SKM-1 treated with dmso at 0.1 percent for 144 hours (cell line): ENCODE data around the gene MMEL1.

Experiments used
- DNase-seq: peaks from one replicate; lab custom pipeline; 2025; ENCODE audit not compliant: unreplicated experiment; lab: John Stamatoyannopoulos, UW

The MMEL1 gene

DNA sequence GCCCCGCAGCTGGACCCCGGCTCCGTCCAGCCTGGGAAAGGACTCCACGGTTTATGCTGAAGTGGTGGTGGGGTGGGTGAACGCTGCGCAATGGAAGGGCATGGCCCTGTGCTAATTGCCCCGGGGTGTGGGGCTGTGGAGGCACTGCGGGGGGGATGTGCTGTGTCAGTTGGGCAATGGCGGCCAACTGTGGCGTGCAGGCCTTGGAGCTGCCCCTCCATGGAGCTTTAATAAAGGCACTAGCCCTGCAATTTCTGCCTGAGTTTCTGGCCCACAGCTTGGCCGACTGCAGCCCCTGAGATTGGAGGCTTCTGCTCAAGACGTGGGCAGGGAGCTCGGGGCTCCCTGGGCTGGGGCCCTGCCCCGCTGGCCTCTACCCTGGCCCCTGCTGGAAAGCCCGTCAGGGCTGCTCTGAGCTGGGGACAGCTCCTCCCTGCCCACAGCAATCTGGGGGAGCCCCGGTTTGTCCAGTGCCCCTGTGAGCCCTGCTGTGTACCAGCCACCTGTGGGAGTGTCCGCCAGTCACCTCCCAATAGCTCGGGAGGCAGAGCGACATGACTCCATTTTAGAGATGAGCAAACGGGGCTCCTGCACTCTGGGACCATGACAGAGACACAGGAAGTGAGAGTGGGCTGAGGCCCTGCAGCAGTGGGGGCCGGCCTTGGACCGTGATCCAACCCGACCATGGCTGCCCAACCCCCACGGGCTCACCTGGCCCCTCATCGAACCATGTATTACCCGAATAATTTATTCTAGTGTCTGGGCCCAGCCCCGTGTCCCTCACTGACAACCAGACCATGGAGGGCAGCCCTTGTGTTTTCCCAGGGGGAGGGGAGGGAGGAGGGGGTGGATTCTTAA is 85.4 kb downstream of the MMEL1 start:
- no peak for DNase-seq

DNA sequence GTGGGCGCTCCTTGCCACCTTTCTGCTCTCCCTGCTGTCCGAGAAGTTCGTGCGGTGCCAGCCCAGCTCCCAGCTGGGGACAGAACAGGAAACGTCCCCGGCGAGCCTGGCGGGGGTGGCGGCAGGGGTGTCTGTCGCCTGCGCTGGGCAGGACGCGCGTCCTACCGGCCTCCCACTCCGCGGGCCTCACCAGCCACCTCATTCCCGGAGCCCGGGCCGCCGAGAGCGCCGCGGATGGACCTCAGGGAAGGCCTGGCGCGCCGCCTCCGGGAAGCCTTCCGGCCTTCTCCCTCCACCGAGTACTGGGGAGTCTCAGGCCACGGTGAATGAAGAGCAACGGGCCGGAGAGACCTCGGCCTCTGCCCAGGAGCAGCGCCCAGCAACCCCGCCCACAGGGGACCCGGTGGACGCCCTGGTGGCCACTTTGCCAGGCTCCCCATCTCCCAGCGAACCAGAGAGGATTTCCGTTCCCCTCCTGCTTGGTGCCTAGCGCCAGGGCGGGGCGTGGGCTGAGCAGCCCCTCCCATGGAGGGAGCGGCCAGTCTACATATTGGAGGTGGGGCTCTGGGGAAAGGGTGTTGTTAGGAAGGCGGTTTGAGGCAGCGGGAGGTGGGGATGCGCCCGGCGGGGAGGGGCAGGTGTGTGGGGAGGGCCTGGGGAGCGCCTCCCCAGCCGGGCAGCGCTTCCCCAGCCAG is 86.2 kb downstream of the MMEL1 start:
- peak; percentile 69 for DNase-seq

DNA sequence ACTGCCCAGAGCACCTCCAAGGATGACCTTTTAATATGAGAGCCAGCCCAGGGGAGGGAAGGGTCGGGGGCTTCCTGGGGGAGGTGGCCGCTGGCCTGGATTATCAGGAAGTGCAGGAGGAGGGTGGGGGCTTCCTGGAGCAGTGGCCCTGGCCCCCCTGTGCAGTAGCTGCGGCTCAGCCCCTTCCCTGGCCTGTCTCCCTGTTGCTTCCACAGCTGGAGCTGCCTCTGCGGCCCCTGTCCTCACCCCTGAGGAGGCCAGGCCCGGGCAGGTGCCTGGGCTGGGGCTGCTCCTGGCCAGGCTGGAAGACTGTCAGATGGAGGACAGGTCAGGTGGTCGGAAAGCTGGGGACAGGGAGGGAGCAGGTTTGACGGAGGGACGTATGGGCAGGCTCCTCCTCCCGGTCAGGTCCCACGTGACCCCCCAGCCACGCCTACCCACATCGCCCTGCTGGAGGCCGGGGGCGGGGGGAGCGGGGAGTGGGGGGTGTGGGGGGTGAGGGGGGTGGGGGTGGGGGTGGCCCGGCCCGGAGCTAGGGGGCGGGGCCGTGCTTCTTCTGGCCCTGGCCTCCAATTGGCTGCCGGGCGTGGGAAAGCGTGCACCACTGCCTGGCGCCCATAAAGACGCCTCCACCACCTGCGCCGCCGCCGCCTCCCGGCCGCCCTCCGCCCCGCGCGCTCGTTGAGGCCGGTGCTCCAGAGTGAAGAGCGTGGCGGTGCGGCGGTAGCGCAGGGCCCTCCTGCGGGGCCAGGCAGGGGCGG is 86.9 kb downstream of the MMEL1 start:
- peak; percentile 63 for DNase-seq

DNA sequence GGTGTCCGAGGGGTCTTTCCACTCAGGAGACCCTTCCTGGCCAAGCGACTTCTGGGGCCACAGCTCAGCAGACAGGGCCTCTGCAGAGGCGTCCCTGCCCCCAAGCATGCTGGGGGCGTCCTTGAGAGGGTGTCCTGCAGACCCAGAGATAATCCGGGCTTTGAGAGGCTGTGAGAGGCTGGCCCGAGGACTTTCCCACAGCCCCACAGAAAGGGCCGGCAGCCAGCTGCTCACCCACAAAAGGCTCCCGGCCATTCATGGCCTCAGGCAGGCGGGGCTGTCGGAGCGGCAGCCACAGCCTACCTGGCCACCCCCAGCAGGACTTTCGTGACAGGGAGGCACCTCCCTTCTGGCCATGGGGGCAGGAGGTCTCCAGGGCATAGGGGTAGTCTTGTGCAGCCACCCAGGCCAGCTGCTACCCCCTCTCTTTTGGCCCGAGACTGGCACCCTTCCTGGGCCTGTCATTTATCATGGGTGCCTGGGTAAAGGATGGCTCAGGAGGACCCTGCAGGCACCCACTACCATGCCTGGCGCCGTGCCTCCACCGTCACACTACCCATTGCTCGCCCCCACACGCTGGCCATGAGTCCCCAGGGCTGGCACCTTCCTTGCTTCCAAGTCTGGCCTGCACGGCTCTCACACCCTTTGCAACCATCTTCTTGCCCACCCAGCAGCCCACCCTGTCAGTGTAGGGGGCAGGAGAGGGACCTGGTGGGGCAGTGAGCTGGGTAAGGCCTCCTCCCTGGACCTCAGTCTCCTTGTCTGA is 87.8 kb downstream of the MMEL1 start:
- no peak for DNase-seq

DNA sequence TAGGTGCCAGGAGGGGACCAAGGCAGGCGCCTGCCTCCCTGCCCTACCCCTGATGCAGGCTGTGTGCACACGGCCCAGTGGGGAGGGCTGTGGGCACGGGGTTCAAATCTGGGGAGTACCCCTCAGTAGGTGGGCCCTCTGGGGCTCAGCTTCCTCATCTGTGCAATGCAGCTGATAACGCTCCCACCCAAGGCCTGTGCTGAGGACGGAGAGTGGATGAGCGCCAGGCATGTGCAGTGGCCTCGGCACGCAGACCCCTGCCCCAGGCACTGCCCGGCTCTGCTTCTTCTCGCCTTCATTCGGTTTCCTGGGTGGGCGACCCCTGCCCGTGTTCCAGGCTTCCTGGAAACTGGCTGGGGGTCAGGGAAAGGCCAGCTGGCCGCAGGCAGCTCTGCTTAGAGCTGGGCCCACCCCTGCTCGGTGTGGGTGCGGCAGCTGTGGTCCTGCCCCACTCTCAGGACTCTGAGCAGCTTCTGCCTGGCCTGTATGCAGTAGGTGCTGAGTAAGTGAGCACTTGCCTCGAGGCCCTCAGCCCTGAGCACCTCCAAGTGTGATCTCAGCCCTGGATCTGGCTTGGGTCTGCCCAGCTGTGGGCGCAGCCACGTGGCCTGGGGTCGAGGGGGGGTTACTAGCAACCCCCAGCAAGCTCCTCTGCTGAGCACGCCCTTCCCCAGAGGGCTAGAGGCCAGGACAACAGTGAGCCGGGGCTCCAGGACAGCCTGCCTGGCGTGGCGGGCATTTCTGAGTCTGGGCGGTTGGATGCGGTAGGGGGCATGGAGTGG is 88.5 kb downstream of the MMEL1 start:
- no peak for DNase-seq

DNA sequence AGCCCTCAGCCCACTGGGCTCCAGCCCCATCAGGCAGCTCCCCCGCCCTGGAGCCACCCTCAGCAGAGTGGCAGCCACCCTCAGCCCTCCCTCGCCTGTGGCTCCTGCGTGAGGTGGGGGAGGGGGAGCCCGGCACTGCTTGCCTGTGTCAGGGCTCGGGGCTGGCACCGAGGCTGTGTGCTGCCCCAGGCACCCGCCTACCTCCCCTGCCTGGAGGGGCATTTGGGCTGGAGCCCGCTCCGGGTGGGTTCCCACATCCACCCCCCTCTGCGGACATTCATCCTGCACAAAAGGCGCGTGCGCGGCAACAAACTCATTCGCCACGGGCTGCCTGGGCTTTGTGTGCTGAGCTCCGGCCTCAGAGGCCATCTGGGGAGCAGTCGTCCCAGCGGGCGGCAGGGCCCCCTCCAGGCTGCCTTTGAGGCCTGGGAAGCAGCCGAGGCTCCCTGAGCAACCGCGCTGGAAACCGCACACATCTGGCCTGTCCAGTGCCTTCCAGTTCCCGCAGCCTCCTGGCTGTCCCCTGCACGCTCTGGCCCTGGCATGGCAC is 89.2 kb downstream of the MMEL1 start:
- DNase-seq: no peak

DNA sequence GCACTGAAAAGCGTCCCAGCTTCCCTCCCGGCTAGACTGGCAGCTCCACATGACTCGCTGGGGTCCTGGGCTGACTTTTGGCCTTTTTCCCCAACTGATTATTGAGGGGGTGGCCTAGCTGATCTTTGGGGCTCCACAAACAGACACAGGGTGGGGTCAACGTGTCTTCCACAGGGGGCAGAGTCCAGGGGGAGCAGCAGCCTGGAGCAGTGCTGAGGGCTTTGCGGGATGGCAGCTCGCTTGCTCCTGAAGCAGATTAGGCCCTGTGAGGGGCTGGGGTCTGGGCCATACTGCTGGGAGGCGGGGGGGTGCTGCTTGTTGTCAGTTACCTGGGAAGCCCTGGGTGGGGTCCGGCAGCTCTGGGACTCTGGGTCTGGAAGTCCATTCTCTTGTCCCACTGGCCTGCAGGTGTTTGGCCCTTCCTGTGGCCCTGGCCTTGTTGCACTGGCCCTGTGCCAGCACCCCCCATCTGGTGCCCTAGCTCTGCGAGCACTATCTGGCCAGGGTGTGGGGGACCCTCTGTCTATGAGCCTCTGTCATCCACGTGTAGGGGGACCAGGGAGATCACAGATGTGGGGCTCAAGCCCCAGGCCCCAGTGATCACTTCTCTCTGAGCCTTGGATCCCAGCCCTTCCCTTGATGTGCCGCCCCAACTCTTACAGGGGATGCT is 90.4 kb downstream of the MMEL1 start:
- no peak for DNase-seq

DNA sequence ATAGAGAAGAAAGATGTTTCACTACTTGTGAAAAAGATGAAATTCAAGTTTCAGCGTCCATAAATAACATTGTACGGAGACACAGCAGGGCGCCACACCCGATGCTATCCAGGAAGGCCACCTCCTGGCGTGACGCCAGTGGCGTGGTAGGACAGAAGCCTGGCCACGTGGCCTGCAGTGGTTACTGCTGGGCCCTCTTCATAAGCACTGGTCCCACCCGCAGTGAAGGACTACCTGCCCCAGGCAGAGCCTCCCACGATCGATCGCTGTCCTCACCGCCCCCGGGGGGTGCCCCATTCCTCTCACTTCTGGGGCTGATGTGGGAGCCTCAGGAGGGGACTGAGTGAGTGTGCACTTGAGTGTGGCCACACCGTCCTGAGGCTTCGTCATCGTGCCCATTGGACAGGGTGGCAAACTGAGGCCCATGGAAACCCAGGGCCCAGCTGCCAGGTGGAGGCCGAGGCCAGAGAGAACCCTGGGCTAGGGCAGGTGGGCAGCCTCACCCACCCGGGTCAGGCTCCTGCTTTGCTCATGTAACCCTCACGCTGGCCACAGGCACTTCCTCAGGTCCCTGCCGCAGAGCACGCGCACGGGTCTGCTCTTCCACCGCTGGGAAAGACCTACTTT is 91.1 kb downstream of the MMEL1 start:
- no peak for DNase-seq

DNA sequence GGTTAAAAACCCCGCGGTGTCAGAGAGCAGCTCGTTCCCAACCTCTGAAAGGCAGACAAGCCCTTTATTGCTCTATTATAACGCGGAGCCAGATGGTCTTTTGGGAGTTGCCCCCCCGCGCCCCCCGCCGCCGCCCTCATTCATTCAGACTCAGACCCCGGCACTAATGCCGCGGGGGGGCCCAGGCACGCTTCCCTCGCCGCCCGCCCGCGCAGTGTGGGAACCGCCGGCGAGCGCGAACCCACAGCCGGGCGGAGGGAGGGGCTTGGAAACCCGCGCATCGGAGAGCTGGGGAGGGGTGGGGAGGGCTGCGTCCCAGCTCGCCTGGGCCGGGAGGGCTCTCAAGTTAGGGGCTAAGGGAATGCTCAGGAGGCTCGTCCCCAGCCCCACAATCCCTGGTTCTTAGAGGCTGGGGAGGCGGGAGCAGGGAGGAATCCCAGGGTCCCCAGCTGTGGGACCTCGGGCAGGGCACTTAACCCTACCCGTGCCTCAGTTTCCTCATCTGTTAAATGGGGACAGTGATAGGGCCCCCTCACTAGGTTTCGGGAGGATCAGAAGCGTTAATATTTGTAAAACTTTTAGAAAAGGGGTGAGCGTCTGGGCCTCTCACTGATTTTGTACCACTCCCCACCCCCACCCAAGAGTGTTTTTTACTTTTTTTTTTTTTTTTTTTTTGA is 91.9 kb downstream of the MMEL1 start:
- DNase-seq: no peak
